ENCODE data around the gene CHRNA4.

Gene CHRNA4

GRCh38 chr20:63360850-63361518 is at the start of gene CHRNA4:
Gene CHRNA4, minus strand, starts transcription at chr20:63361349. Its CDS starts 184 bp downstream, at chr20:63361165.
- no peak within 1 kb of the TSS for H3K27ac ChIP-seq
- TF ChIP-seq CTCF (conservative IDR thresholded peaks at IDR 0.05) (no peak), ZFX (IDR thresholded peaks at IDR 0.05) (no peak)

GRCh38 chr20:63409834-63410435 is 48.8 kb upstream of the CHRNA4 start:
- no peak overlapping the region for H3K27ac ChIP-seq
- TF ChIP-seq CTCF (conservative IDR thresholded peaks at IDR 0.05): no peak
- no peak for TF ChIP-seq ZFX (IDR thresholded peaks at IDR 0.05)

GRCh38 chr20:63409066-63409833 is 48.1 kb upstream of the CHRNA4 start:
- H3K27ac ChIP-seq: peak overlapping the region; percentile 51
- TF ChIP-seq ZFX (IDR thresholded peaks at IDR 0.05) (no peak), CTCF (conservative IDR thresholded peaks at IDR 0.05) (no peak)

GRCh38 chr20:63408684-63409046 is 47.5 kb upstream of the CHRNA4 start:
- H3K27ac ChIP-seq: no peak overlapping the region
- TF ChIP-seq CTCF (conservative IDR thresholded peaks at IDR 0.05) (no peak), ZFX (IDR thresholded peaks at IDR 0.05) (no peak)

- TF ChIP-seq ZFX (IDR thresholded peaks at IDR 0.05) (no peak), CTCF (conservative IDR thresholded peaks at IDR 0.05) (no peak)
- H3K27ac ChIP-seq: no peak overlapping the region
These were observed 47.0 kb upstream of the CHRNA4 start for GRCh38 chr20:63407928-63408683.

GRCh38 chr20:63406617-63407245 is 45.6 kb upstream of the CHRNA4 start:
- TF ChIP-seq CTCF (conservative IDR thresholded peaks at IDR 0.05) (no peak), ZFX (IDR thresholded peaks at IDR 0.05) (no peak)
- H3K27ac ChIP-seq: no peak overlapping the region

Measured in C4-2B (cell line).